Measurements from ENCODE around the gene CARD19.

DNA sequence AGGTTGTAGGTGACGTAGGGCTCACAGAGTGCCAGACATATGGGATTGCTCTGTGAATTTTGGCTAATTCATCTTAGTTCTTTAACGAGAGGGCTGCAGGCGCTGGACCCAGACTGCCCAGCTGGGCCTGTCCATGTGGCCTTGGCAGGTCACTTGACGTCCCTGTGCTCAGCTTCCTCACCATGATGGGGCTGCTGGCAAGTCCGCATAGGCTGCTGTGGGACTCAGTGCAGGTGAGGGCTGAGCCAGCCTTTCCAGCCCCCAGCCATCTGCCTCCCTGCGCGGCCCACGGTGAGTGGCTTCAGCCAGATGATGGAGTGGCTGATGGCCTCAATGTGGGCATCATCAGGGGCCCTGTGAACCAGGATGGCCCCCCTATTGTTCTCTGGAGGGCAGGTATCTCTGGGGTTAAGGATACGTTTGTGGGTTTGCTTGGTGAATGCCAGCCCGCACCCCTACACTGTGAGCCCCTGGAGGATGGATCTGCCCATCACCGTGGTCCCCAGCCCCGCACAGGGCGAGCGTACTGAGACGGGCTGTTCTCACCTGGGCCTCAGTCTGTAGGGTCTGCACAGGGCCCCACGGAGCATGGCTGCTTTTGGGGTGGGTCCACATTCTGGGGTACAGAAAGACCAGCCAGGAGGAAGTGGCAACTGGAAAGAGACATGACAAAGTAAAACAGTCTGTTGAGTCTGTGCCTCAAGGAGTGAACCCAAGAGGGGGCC, 3.7 kb downstream of the CARD19 start:
- TF ChIP-seq CTCF (IDR thresholded peaks at IDR 0.05 in 4 of 5, conservative IDR thresholded peaks at IDR 0.05 in 1 of 5) = no peak
- no peak for TF ChIP-seq POLR2A (IDR thresholded peaks at IDR 0.05)

Data from gastrocnemius medialis (tissue), 4 donors.